Activated T-helper 9 cell treated with anti-CD3 and anti-CD28 coated beads, Interleukin-2, amount 50 U/mL, for 16 hours (primary cell): ENCODE data around the gene SMYD3.
"Not testable (repeated sequence)": the region's sequence is repeated elsewhere in the genome, so short reads cannot be mapped to it uniquely, and the experiment has no call there.

Source experiments
- DNase-seq: peaks from one replicate; pipeline ENCODE4 v3.0.0-alpha.2; 2020; ENCODE audit warnings: low read depth

The SMYD3 gene

GRCh38 chr1:245832771-245833527, 674.1 kb downstream of the SMYD3 start:
- DNase-seq: no peak

DNA sequence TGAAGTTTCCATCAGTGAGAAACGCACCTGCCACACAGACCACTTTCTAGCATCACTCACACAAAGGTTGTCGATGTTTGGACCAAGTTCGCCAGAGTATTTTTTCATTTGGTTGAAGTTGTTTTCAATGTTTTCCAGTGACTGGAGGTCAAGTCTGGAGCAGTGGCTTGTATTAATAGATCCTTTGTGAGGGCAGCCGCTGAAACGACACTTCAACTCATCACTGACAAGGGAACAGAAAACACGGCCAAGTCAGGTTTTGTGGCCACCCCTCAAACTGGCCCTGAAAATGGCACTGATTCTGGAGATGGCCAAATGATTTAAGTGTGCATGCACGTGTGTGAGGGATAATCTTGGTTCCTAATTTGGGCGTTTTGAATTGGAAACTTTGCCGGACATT, 675.6 kb downstream of the SMYD3 start:
- DNase-seq: no peak

GRCh38 chr1:245829826-245830225, 677.3 kb downstream of the SMYD3 start:
- DNase-seq: no peak

DNA sequence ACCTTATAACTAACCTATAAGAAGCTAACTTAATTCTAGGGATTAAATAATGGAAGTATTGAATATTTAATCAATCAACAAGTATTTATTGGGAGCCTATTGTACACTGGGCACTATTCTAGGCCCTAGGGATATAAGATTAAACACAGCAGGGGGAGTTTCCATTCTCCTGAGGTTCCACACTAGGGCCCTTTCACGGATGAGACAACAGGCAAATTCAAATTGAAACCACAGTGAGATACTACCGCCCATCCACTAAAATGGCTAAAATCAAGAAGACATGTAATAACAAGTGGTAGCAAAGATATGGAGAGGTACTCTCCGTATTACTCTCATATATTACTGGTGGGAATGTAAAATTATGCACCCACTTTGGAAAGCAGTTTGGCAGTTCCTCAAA, 677.9 kb downstream of the SMYD3 start:
- DNase-seq: no peak

GRCh38 chr1:245827301-245827700, 679.8 kb downstream of the SMYD3 start:
- DNase-seq: no peak

DNA sequence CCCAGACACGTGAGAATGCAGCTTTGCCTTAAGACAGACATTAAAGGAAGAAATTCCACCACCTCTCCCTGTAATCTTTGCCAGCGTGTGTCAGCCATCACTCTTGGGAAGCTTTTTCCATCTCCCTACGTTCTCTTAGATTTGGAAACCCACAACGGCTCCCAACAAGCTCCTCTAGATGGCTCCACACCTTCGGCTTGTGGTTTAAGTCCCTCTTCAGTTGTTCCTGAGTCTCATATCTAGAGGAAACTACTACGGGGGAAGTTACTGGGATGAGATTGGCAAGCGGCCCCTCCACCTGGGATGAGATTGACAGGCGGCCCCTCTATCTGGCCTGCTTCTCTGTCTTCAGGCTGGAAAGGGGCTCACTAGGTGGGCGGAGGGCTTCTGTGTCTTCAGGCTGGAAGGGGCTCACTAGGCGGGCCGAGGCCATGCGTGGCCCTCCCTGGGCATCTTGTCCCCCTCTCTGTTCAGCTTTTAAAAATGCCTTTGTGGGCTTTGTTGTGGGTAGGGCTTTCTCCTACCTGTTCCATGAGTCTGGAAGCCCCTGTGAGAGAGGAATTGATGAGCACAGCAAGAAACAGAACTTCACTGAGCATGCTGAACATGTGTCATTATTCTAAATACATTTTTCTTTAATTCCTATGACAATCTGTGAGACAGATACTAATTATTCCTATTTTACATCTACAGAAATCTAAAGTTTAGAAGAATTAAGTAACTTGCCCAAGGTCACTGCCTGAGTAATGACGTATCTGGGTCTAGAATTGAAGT, 681.8 kb downstream of the SMYD3 start:
- no peak for DNase-seq

- no peak for DNase-seq
Measured at GRCh38 chr1:245823408-245824147, 683.5 kb downstream of the SMYD3 start.

DNA sequence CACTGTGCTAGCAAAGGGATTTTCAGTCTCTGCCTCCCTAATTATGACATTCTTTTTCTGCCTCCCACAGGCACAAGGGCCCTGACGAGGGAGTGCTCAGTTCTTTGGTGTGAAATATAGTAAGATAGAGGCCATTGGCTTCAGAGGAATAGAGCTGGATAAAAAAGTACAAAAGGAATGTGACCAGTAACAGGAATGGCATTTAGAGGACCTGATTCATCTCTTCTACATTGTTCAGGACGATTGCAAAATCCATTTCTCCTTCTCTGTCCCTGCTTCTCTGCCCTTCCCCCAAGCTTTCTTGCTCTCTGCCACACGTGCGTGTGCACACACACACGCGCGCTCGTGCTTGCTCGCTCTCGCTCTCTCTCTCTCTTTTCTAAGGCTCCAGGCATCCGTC, 684.1 kb downstream of the SMYD3 start:
- no peak for DNase-seq

GRCh38 chr1:245818363-245818762, 688.7 kb downstream of the SMYD3 start:
- DNase-seq: not testable (repeated sequence)

DNA sequence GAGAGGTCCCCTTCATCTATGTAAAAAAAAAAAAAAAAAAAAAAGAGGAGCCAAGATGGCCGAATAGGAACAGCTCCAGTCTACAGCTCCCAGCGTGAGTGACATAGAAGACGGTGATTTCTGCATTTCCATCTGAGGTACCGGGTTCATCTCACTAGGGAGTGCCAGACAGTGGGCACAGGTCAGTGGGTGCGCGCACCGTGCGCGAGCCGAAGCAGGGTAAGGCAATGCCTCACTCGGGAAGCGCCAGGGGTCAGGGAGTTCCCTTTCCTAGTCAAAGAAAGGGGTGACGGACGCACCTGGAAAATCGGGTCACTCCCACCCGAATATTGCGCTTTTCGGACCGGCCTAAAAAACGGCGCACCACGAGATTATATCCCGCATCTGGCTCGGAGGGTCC, 690.6 kb downstream of the SMYD3 start:
- not testable (repeated sequence) for DNase-seq

GRCh38 chr1:245814651-245815050, 692.4 kb downstream of the SMYD3 start:
- DNase-seq: no peak

GRCh38 chr1:245812278-245812677, 694.8 kb downstream of the SMYD3 start:
- no peak for DNase-seq

DNA sequence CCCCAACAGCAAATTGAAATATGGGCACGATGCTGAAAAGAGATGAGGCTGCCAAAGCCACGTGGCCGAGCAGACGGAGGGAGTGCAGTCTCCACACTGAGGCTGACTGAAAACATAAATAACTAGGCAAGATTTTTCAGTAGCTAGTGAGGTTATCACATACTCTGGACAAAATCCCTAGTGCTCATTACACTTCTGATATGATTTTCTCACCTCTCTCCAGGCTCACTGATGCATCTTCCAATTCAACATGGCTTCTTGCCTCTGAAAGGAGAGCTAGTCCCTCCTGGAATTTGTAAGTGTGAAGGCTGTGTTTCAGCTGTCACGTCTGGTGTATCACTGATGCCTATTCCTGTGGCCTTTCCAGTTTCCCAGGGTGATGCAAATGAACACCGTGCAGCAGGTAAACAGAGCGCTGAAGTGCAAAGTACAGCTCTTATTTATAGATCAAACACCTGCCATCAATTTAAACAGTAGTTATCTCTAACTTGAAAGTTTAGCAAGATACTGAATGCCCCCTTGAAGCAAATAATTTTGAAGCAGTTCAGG, 696.2 kb downstream of the SMYD3 start:
- DNase-seq: no peak

- no peak for DNase-seq
Measured at GRCh38 chr1:245810181-245810769, 696.8 kb downstream of the SMYD3 start.

DNA sequence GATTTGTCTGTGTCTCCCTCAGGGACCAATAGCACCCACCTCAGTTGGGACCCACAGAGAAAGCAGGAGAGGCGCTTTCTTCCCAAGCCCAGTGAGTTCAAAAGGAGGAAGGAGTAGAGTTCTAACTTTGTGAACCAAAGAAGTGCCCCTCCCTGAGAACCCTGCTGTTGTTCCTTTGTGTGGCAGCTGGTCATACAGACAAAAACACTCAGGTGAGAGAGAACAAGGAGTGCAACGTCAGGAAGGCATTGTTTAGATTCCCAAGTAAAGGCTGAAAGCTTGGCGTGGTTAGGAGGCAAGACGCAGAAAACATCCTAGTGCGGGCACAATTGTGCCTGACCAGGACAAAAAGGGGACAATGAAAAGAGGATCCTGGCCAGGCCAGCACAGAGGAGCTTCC, 697.7 kb downstream of the SMYD3 start:
- no peak for DNase-seq

GRCh38 chr1:245807954-245808719, 698.9 kb downstream of the SMYD3 start:
- no peak for DNase-seq

DNA sequence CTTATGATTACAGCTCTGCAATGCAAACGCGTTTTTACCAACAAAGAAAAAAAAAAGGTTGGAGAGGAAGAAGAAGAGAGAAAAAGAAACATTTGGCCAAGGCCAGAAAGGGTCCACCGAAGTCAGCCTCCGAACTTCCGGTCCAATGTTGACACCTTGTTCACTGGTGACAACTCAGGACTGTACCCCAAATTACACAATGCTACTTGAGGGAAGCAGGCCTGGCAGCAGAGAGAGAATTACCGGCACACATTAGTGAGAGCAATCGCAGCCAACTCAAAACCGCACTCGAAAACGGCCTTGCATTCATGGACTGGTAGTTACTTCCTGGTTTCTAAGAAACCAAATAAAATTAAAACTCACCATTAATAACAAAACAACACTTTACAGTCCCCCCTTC, 699.8 kb downstream of the SMYD3 start:
- no peak for DNase-seq

DNA sequence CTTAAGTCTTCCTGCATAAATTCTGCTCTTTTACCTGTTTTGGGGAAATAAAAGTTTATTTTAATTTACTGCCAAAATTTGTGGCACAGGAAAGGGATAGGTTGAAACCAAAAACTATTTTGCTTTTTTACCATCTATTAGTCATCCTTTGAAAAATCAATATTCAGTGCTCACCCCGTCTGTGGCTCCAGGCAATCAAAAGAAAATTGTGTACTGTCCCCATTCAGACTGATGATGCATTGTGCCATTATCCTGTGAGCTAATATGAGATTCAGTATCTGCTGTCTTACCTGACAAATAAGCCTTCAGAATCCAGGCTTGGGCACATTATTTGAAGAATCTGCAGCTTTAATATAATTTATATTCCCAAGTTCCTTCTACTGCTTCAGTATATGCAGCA, 701.5 kb downstream of the SMYD3 start:
- no peak for DNase-seq

DNA sequence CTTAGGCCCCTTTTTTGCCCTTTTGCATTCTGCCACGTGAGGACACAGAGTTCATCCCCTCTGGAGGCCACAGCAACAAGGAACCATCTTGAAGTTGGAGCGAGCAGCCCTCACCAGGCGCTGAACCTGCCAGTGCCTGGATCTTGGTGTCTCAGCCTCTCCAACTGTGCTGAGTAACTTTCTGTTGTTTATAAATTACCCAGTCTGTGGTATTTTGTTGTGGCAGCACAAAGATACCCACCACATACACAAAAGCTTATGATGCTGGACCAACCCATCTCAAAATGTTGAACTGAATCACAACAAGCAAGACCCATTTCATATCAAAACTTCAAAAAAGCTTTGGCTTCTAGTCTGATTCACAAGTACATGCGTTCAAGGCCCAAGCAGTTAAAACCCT, 702.4 kb downstream of the SMYD3 start:
- DNase-seq: no peak

DNA sequence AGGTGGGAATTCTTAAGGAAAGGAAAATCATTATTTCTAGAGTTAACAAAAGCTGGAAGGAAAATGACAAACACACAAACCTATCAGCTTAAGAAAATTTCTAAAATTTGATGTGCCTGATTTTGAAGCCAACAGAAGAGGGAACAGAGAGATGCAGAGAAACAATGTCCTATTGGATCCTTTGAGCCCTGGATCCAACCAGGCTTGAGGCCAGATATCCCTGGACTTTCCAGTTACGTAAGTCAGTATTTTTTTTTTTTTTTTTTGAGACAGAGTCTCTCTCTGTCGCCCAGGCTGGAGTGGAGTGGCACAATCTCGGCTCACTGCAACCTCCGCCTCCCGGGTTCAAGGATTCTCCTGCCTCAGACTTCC, 703.4 kb downstream of the SMYD3 start:
- no peak for DNase-seq

- no peak for DNase-seq
Measured at GRCh38 chr1:245802941-245803665, 704.0 kb downstream of the SMYD3 start.
